Measurements from ENCODE around the gene DCDC2.
"Not testable (repeated sequence)": the region's sequence is repeated elsewhere in the genome, so short reads cannot be mapped to it uniquely, and the experiment has no call there.

The DCDC2 gene

DNA sequence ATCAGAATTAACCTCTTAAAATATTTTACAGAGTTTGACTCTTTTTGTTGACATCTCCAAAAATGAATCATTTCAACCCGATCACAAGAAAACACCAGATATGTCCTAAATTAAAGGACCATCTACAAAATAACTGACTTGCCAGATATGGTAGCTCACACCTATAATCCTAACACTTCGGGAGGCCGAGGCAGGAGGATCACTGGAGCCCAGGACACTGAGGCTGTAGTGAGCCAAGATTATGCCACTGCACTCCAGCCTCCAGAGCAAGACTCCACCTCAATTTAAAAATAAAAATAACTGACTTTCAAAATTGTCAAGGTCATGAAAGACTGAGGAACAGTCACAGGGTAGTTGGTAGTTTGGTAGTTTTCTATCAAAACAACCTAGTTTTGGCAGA lies 34.9 kb downstream of the DCDC2 start:
- Mint-ChIP-seq H3K4me1 (ENCODE audit: low read depth) (no peaks in the 10 kb centered on the region), H3K9me3 (no peaks in the 10 kb centered on the region), H3K4me3 (no peak overlapping the region), H3K27me3 (peaks cover 43% of the 10 kb centered on the region), H3K27ac (no peak overlapping the region), H3K36me3 (ENCODE audit: low read depth) (no peaks in the 10 kb centered on the region)
- no peak for DNase-seq

DNA sequence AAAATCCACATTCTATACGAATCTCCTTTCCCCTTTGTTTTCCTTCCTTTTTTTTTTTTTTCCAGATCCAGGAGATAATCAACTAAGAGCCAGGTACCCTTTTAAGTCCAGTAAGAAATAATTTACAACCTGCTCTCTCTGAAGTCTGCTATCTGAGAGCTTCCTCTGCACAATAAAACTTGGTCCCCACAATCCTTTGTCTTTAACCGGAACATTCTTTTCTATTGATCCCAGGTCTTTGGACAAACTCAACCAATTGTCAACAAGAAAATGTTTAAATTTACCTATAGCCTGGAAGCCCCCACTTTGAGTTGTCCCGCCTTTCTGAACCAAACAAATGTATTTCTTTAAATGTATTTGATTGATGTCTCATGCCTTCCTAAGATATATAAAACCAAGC lies 35.4 kb downstream of the DCDC2 start:
- peaks cover 43% of the 10 kb centered on the region for H3K27me3 Mint-ChIP-seq
- H3K9me3 Mint-ChIP-seq; H3K36me3 Mint-ChIP-seq (ENCODE audit: low read depth): not testable (repeated sequence)

DNA sequence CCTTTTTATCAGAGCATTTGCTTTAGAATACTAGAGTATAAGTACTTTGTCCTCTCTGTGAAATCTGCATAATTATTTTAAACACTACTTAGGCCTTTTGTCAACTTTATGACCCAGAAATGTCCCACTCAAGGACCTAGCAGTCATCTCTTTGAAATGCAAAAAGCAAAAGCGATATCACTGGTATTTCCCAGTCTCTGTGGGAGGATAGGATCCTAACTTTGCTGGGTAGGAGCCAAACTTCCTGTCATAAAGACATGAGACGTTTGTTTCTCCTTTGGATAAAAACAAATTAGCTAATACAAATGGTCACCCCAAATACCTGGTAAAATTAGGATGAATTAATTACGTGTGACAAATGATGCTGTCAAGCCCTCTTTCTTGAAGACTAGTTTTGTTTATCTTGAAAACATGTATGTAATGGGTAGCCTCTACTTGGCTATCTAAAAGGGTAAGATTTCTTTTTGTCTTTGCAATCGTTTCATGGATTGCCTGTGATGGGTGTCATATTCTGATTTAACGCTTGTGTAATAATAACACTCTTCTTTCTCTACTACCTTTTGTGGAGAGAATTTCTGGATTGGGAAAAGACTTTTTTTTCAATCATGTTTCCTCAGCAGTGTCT lies 36.2 kb downstream of the DCDC2 start:
- Mint-ChIP-seq H3K36me3 (ENCODE audit: low read depth) (no peaks in the 10 kb centered on the region), H3K27ac (no peak overlapping the region)
- no peak for DNase-seq

More for the DNA sequence above, 35.4 kb downstream of the DCDC2 start:
- H3K4me1 Mint-ChIP-seq (ENCODE audit: low read depth); H3K4me3 Mint-ChIP-seq; H3K27ac Mint-ChIP-seq; DNase-seq: not testable (repeated sequence)

DNA sequence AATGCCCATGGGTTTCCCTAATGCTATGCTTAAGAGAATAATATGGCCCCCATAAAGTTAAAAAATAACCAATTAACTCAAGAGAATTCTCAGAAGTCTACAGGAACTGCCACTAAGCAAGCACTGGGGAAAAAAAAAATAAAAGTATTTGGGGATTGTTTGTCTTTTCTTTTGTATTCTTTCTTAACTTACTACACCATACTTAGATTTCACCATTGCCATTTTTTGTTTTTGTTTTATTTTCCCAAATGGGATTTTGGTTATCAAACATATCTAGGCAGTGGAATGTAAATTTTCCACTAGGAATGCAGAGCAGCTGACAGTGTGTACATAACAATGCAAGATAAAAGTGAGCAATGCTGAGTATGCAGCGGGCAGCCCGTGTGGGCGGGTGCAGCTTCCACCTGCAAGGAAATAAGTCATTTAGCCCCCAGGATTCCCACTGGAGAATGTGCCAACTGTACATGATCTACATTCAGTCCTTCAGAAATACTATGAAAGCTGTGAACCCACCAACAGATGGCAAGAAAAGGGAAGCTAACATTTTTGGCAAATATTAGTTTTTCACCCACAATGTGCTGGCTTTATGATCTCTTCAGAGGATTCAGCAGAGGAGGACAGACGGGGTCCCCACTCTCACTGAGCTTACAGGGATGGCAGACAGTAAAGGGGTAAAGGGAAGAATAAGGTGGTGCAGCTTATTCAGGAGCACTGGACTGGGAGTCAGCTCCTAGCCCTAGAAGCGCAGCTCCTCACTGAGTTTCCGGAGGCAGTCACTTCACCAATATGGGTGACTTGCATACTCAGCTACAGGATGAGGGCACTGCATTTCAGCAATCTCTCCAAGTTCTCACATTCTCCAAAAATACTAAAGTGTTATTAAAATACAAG lies 44.4 kb downstream of the DCDC2 start:
- H3K4me1 Mint-ChIP-seq (ENCODE audit: low read depth), result no peaks in the 10 kb centered on the region
- peaks cover 32% of the 10 kb centered on the region for H3K27me3 Mint-ChIP-seq
- DNase-seq, result no peak
- H3K9me3 Mint-ChIP-seq, result peaks cover 16% of the 10 kb centered on the region
- no peak overlapping the region for H3K27ac Mint-ChIP-seq
- no peaks in the 10 kb centered on the region for H3K36me3 Mint-ChIP-seq (ENCODE audit: low read depth)
- no peak overlapping the region for H3K4me3 Mint-ChIP-seq

More for the DNA sequence above, 36.2 kb downstream of the DCDC2 start:
- peaks cover 41% of the 10 kb centered on the region for H3K27me3 Mint-ChIP-seq
- H3K4me1 Mint-ChIP-seq (ENCODE audit: low read depth), result no peaks in the 10 kb centered on the region
- H3K4me3 Mint-ChIP-seq, result no peak overlapping the region
- no peaks in the 10 kb centered on the region for H3K9me3 Mint-ChIP-seq

DNA sequence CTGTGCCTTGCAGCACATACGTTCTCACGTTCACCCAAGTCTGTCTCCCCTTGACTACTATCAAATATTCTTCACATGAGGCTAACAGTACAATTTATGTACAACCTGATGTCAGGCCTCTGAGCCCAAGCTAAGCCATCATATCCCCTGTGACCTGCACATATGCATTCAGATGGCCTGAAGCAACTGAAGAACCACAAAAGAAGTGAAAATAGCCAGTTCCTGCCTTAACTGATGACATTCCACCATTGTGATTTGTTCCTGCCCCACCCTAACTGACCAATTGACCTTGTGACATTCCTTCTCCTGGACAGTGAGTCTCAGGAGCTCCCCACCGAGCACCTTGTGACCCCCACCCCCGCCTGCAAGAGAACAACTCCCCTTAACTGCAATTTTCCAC lies 46.1 kb downstream of the DCDC2 start:
- not testable (repeated sequence) for H3K36me3 Mint-ChIP-seq (ENCODE audit: low read depth); DNase-seq; H3K27ac Mint-ChIP-seq; H3K4me3 Mint-ChIP-seq; H3K4me1 Mint-ChIP-seq (ENCODE audit: low read depth)
- H3K27me3 Mint-ChIP-seq, result peaks cover 28% of the 10 kb centered on the region
- peaks cover 16% of the 10 kb centered on the region for H3K9me3 Mint-ChIP-seq

DNA sequence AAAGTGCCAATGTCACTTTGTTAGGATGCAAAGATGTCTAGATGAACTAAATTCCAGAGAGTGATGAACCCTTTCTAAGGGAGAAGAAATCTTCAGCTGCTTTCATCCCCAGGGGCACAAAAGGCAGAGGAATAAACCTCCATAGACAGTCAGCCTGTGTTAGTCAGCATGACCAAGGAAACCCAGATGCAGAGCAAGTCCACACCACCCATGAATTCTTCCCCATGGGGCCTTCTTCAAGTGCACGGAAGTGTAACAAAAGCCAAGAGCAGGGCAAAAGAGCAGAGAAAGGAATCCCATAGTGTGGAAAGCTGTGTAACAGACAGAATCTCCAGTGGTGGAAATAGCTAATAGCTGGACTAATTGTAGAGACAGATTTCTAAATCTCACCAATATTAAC lies 50.0 kb downstream of the DCDC2 start:
- Mint-ChIP-seq H3K27ac (no peak overlapping the region), H3K4me1 (ENCODE audit: low read depth) (no peaks in the 10 kb centered on the region), H3K27me3 (peaks cover 5% of the 10 kb centered on the region), H3K9me3 (peaks cover 16% of the 10 kb centered on the region), H3K36me3 (ENCODE audit: low read depth) (no peaks in the 10 kb centered on the region), H3K4me3 (no peak overlapping the region)
- no peak for DNase-seq

DNA sequence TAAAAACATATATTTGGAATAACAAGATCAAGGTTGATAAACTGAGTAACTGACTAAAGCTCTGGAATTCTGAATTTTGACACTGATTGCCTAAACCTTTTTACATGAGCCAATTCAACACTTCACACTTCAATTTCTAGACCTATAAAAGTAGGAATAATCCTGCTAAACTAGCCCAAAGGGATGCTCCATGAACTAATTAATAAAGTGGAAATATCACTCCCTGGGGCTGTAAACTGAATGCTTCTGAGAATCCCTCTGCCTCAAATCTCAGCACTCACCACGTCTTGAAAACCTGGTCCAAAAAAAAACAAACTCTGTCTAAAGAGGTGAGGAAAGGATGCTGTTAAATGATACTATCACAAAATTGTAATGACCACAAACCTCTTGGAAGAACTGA lies 50.9 kb downstream of the DCDC2 start:
- no peaks in the 10 kb centered on the region for H3K4me1 Mint-ChIP-seq (ENCODE audit: low read depth)
- no peak overlapping the region for H3K27ac Mint-ChIP-seq
- H3K36me3 Mint-ChIP-seq (ENCODE audit: low read depth), result no peaks in the 10 kb centered on the region
- H3K4me3 Mint-ChIP-seq, result no peak overlapping the region
- no peak for DNase-seq
- peaks cover 11% of the 10 kb centered on the region for H3K9me3 Mint-ChIP-seq
- H3K27me3 Mint-ChIP-seq, result peaks cover 6% of the 10 kb centered on the region

DNA sequence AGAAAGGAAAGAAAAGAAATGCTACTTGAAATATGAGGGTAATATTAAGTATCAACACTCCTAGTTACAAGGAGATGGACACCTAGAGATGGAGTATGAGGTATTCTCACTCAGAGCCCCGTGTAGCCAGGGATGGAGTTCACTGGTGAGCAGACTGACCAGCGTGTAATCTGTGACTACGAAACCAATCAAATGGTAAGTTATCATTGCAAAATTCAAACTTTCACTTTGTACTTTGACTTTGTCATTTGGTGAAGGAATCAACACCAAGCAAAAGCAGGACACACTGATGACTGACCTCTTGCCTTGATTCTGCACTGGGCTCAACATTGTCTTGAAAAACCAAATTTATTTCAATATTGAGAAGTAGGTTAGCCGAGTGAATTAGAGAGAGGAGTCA lies 51.8 kb downstream of the DCDC2 start:
- H3K4me1 Mint-ChIP-seq (ENCODE audit: low read depth), result no peaks in the 10 kb centered on the region
- H3K36me3 Mint-ChIP-seq (ENCODE audit: low read depth), result no peaks in the 10 kb centered on the region
- H3K9me3 Mint-ChIP-seq, result peaks cover 7% of the 10 kb centered on the region
- H3K27me3 Mint-ChIP-seq, result peaks cover 4% of the 10 kb centered on the region
- no peak overlapping the region for H3K27ac Mint-ChIP-seq
- no peak overlapping the region for H3K4me3 Mint-ChIP-seq
- no peak for DNase-seq

DNA sequence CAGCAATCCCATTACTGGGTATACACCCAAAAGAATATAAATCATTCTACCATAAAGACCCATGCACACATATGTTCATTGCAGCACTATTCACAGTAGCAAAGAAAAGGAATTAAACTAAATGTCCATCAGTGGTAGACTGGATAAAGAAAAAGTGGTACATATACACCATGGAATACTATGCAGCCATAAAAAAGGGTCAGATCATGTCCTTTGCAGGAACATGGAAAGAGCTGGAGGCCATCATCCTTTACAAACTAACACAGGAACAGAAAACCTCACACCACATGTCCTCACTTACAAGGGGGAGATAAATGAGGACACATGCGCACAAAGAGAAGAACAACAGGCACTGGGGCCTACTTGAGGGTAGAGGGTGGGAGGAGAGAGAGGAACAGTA lies 60.9 kb downstream of the DCDC2 start:
- peaks cover 39% of the 10 kb centered on the region for H3K27me3 Mint-ChIP-seq
- peaks cover 9% of the 10 kb centered on the region for H3K9me3 Mint-ChIP-seq
- no peaks in the 10 kb centered on the region for H3K36me3 Mint-ChIP-seq (ENCODE audit: low read depth)
- H3K4me1 Mint-ChIP-seq (ENCODE audit: low read depth), result no peaks in the 10 kb centered on the region
- no peak overlapping the region for H3K27ac Mint-ChIP-seq
- H3K4me3 Mint-ChIP-seq, result no peak overlapping the region
- no peak for DNase-seq

DNA sequence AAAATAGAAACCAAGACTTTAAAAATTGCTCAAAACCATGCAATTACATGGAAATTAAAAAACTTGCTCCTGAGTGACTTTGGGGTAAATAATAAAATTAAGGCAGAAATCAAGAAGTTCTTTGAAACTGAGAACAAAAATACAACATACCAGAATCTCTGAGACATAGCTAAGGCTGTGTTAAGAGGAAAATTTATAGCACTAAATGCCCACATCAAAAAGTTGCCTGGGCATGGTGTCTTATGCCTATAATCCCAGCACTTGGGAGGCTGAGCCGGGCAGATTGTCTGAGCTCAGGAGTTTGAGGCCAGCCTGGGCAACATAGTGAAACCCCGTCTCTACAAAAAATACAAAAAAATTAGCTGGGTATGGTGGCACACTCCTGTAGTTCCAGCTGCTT lies 64.0 kb downstream of the DCDC2 start:
- H3K36me3 Mint-ChIP-seq (ENCODE audit: low read depth); H3K4me3 Mint-ChIP-seq; H3K27ac Mint-ChIP-seq; H3K9me3 Mint-ChIP-seq; H3K4me1 Mint-ChIP-seq (ENCODE audit: low read depth); DNase-seq: not testable (repeated sequence)
- peaks cover 41% of the 10 kb centered on the region for H3K27me3 Mint-ChIP-seq

DNA sequence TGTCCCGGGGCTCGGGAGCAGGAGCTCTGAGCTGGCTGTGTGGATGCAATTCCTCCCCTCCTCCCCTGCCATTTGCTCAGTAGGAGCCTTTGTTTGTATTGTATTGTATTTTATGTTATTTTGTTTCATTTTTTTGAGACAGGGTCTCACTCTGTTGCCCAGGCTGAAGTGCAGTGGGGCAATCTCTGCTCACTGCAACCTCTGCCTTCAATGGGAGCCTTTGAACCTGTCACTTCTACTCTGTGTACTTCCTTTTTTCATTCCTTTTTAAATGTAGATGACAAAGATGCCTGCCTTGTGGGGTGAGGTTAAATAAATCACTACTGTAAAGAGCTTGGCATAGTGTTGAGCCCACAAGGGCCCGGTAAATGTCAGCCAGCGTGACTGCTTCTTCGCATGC lies 70.6 kb downstream of the DCDC2 start:
- H3K4me3 Mint-ChIP-seq, result no peak overlapping the region
- H3K27me3 Mint-ChIP-seq, result peaks cover 11% of the 10 kb centered on the region

DNA sequence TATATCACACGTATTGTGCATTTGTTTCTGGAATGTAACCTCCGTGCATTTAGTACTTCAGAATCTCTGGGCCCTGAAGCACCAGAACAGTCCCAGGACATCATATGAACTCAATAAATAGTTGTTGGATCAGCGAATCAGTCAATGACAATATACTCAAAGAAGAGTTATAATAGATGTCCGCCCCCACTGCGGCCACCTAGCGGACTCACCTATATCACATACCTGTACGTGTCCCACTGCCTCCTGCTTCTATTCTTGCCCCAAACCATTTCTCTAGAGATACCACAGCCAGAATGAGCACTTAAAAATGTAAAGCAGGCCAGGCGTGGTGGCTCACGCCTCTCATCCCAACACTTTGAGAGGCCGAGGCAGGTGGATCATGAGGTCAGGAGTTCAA lies 73.9 kb downstream of the DCDC2 start:
- no peak overlapping the region for H3K4me3 Mint-ChIP-seq
- peaks cover 7% of the 10 kb centered on the region for H3K4me1 Mint-ChIP-seq (ENCODE audit: low read depth)
- H3K36me3 Mint-ChIP-seq (ENCODE audit: low read depth), result no peaks in the 10 kb centered on the region
- no peak for DNase-seq
- H3K27me3 Mint-ChIP-seq, result peaks cover 24% of the 10 kb centered on the region
- H3K9me3 Mint-ChIP-seq, result no peaks in the 10 kb centered on the region
- H3K27ac Mint-ChIP-seq, result no peak overlapping the region

More for the DNA sequence above, 70.6 kb downstream of the DCDC2 start:
- H3K9me3 Mint-ChIP-seq, result no peaks in the 10 kb centered on the region
- no peak for DNase-seq
- no peaks in the 10 kb centered on the region for H3K36me3 Mint-ChIP-seq (ENCODE audit: low read depth)
- peaks cover 7% of the 10 kb centered on the region for H3K4me1 Mint-ChIP-seq (ENCODE audit: low read depth)
- no peak overlapping the region for H3K27ac Mint-ChIP-seq

DNA sequence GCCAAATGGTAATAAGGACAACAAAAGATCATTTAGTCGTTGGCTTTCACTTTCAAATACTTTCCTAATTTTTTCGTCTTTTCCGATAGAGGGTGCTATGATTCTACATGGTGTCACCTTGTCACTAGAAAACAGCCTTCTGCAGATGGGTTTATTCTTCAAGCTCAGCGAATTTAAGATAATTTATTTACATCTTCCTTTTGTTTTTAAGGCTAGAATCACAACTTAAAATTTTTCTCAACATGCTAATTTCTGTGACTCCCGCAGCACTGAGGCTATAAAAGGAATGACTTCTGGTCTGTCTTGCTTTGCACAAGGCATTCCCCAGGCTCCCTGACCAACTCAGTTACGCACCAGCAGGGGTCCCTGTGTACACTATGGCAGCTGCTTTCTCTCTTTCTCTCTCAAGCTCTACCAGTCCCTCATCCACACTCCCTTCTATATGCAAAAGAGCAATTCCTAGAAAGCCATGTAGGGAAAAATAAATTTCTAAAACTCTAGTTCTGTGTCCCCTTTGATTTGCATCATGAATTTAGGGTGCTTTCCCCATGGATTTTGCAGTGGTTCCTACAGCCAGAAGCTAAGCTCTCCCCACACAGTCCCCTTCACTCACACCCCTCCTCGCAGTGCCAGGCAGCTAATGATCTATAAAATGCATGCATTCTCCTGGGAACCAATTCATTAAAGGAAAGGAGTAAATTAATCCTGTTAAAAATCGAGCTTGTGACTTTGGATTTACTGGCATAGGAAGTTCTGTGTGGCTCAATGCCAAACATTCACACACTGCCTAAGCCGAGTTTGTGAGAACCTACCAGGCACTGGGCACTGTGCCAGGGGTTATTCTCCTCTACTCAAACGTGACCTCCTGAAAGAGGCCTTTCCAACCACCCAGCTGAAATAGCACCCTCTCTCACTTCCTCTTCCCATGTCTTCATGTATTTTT lies 74.5 kb downstream of the DCDC2 start:
- peak; percentile 35 for DNase-seq
- H3K27ac Mint-ChIP-seq, result no peak overlapping the region
- H3K9me3 Mint-ChIP-seq, result no peaks in the 10 kb centered on the region
- H3K36me3 Mint-ChIP-seq (ENCODE audit: low read depth), result no peaks in the 10 kb centered on the region
- no peak overlapping the region for H3K4me3 Mint-ChIP-seq
- peaks cover 7% of the 10 kb centered on the region for H3K4me1 Mint-ChIP-seq (ENCODE audit: low read depth)
- peaks cover 30% of the 10 kb centered on the region for H3K27me3 Mint-ChIP-seq

DNA sequence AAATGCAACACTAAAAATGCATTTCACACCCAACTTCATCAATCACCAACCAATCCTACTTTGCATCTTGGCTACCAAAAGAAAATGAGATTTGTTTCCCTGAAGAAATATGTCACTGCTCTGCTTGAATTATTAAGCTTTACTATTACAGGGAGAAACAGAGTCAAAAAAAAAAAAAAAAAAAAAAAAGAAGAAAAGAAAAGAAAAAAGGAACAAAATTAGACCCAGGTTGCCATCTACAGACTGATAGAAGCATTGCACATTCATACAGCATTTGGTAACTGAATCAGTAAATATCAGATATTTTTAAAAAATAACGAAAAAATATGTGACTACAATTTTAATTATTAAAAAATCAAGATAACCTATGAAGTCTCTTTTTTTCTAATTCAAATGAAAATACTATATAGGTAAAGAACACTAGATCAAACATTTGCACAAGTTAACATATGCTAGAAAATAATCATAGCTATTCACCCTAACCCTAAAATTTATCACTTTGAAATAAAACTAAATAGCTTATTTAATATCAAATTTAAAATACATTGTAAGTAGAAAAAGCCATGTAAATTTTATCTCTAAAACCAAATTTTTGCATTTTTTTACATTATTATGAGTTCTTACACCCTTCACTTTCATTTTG lies 83.3 kb downstream of the DCDC2 start:
- H3K27ac Mint-ChIP-seq, result no peak overlapping the region
- peaks cover 37% of the 10 kb centered on the region for H3K27me3 Mint-ChIP-seq
- H3K36me3 Mint-ChIP-seq (ENCODE audit: low read depth), result no peaks in the 10 kb centered on the region
- no peak overlapping the region for H3K4me3 Mint-ChIP-seq
- no peaks in the 10 kb centered on the region for H3K9me3 Mint-ChIP-seq
- no peaks in the 10 kb centered on the region for H3K4me1 Mint-ChIP-seq (ENCODE audit: low read depth)
- no peak for DNase-seq
